HepG2 (cell line): ENCODE data around the gene PADI2. TPM values are rescaled to one million over a fixed set of nuclear protein-coding genes. Genes with fewer than 3 reads are reported as not detected.

ENCODE experiments used
- ATAC-seq: fragments of 200-7000 bp; cut with Tn5 transposase; 3 replicates; pipeline ENCODE4 v1.9.1; 2020; ENCODE audit warnings: mild to moderate bottlenecking, moderate library complexity
- BruUV-seq: library from RNA; stranded (reverse); fragments of 400-500 nt; replicated peaks from 2 replicates; lab custom pipeline; 2021; lab: Mats Ljungman, UMichigan
- CTCF ChIA-PET: fragments of 300-600 bp; formaldehyde crosslinking; extraction: SDS; loops from one replicate; lab custom pipeline; 2021; ENCODE audit warnings: low total read pairs, inconsistent platforms, low intra/inter-chr PET ratio; lab: Yijun Ruan, JAX
- POLR2A ChIA-PET: fragments of 350-600 bp; sonication (Branson Sonifier 250); formaldehyde crosslinking; loops from one replicate; lab custom pipeline; 2020; ENCODE audit warnings: antibody characterized with exemption, inconsistent platforms; lab: Yijun Ruan, JAX
- DNase-seq: peaks from one replicate; pipeline ENCODE4 v3.0.0-alpha.2; 2015; ENCODE audit warnings: low spot score
- FAIRE-seq: peaks from 3 replicates; lab custom pipeline; 2011; peaks lifted over from hg19 to GRCh38; lab: Jason Lieb, UNC
- H2AFZ ChIP-seq: one replicate; pipeline ENCODE4 v1.6.1; 2011; ENCODE audit warnings: low read length, inconsistent platforms
- H3K27ac ChIP-seq: fragments of 300-600 bp; 3 replicates; pipeline ENCODE4 v1.8.0; 2011; ENCODE audit warnings: mixed run types, mild to moderate bottlenecking, mixed read lengths, low read length, inconsistent platforms; ENCODE audit not compliant: insufficient read depth; ENCODE audit errors: extremely low read length
- H3K27me3 ChIP-seq, 2 experiments: fragments of 200-600 bp in 1 of 2; 2 replicates in 1 of 2; 3 replicates in 1 of 2; pipeline versions ENCODE4 v1.6.0 to v1.8.0; 2011; ENCODE audit warnings: low read length in 2 of 2, mild to moderate bottlenecking in 2 of 2, moderate library complexity in 2 of 2, inconsistent platforms in 1 of 2; ENCODE audit not compliant: insufficient read depth in 2 of 2, control insufficient read depth in 1 of 2
- H3K36me3 ChIP-seq, 2 experiments: fragments of 200-600 bp in 1 of 2; replicated peaks in 1 of 2; 2 replicates in 1 of 2; 3 replicates in 1 of 2; pipeline versions ENCODE4 v1.5.1 to v1.8.0; 2011; ENCODE audit warnings: low read length in 2 of 2, inconsistent platforms in 1 of 2; ENCODE audit not compliant: insufficient read depth in 2 of 2, control insufficient read depth in 1 of 2
- H3K4me1 ChIP-seq: 2 replicates; pipeline ENCODE4 v1.5.1; 2012; ENCODE audit warnings: low read length, inconsistent platforms; ENCODE audit not compliant: insufficient read depth
- H3K4me2 ChIP-seq: 2 replicates; pipeline ENCODE4 v1.6.0; 2011; ENCODE audit warnings: low read depth, low read length, inconsistent platforms
- H3K4me3 ChIP-seq, 3 experiments: fragments of 200-600 bp in 1 of 3; sonication (generic), shearing (Covaris generic) in 1 of 3; replicated peaks in 1 of 3; 2 replicates each; pipeline ENCODE4 v1.5.1; 2011 to 2016; ENCODE audit warnings: low read length in 3 of 3, inconsistent platforms in 2 of 3, low read depth in 2 of 3, mild to moderate bottlenecking in 2 of 3, control low read depth in 1 of 3, mixed read lengths in 1 of 3; ENCODE audit not compliant: insufficient read depth in 1 of 3
- H3K79me2 ChIP-seq: one replicate; pipeline ENCODE4 v1.6.1; 2011; ENCODE audit warnings: low read length, inconsistent platforms; ENCODE audit not compliant: insufficient read depth
- H3K9ac ChIP-seq: 2 replicates; pipeline ENCODE4 v1.6.0; 2011; ENCODE audit warnings: mild to moderate bottlenecking, low read depth, low read length, inconsistent platforms; ENCODE audit not compliant: insufficient read depth
- H3K9me3 ChIP-seq: 2 replicates; pipeline ENCODE4 v1.5.1; 2012; ENCODE audit warnings: mild to moderate bottlenecking, low read length
- H4K20me1 ChIP-seq: 2 replicates; pipeline ENCODE4 v1.6.0; 2011; ENCODE audit warnings: inconsistent platforms, mild to moderate bottlenecking, low read length, moderate library complexity; ENCODE audit not compliant: insufficient read depth
- AFF4 ChIP-seq: sonication (generic); formaldehyde crosslinking; IDR thresholded peaks from 2 replicates; pipeline ENCODE4 v1.4.0; 2020; ENCODE audit warnings: missing genetic modification reagents
- BRCA1 ChIP-seq: sonication (generic); formaldehyde crosslinking; IDR thresholded peaks from 2 replicates; pipeline ENCODE4 v1.4.0; 2020; ENCODE audit warnings: missing genetic modification reagents
- CEBPB ChIP-seq: IDR thresholded peaks from 2 replicates; pipeline ENCODE4 v1.6.1; 2011; ENCODE audit warnings: low read depth, low read length, improper control_type of control experiment, borderline replicate concordance
- MED13 ChIP-seq: sonication (generic); formaldehyde crosslinking; IDR thresholded peaks from 2 replicates; pipeline ENCODE4 v1.5.0; 2020; ENCODE audit warnings: missing genetic modification reagents
- MEIS2 ChIP-seq: sonication (generic); formaldehyde crosslinking; IDR thresholded peaks from 2 replicates; pipeline ENCODE4 v1.9.0; 2021; ENCODE audit warnings: mild to moderate bottlenecking, missing genetic modification reagents
- RELA ChIP-seq: sonication (generic); formaldehyde crosslinking; IDR thresholded peaks from 2 replicates; pipeline ENCODE4 v1.4.0; 2020; ENCODE audit warnings: missing genetic modification reagents
- RORA ChIP-seq: sonication (generic); formaldehyde crosslinking; IDR thresholded peaks from 2 replicates; pipeline ENCODE4 v1.5.0; 2020; ENCODE audit warnings: mild to moderate bottlenecking, missing genetic modification reagents, moderate library complexity
- SRSF9 ChIP-seq: fragments of 200-400 bp; formaldehyde crosslinking; IDR thresholded peaks from 2 replicates; pipeline ENCODE4 v1.6.1; 2018; ENCODE audit warnings: borderline replicate concordance, mild to moderate bottlenecking, low read depth, low read length; ENCODE audit not compliant: insufficient read depth, poor library complexity, severe bottlenecking
- U2AF2 ChIP-seq: fragments of 200-400 bp; formaldehyde crosslinking; IDR thresholded peaks from 2 replicates; pipeline ENCODE4 v1.6.1; 2017; ENCODE audit warnings: low read depth, mild to moderate bottlenecking, low read length
- ZBTB39 ChIP-seq: sonication (generic); formaldehyde crosslinking; IDR thresholded peaks from 2 replicates; pipeline ENCODE4 v1.5.0; 2020; ENCODE audit warnings: missing genetic modification reagents
- ZNF607 ChIP-seq: sonication (generic); formaldehyde crosslinking; IDR thresholded peaks from 2 replicates; pipeline ENCODE4 v1.5.1; 2020; ENCODE audit warnings: missing genetic modification reagents, mild to moderate bottlenecking, borderline replicate concordance
- ZNF777 ChIP-seq: sonication (generic); formaldehyde crosslinking; IDR thresholded peaks from 2 replicates; pipeline ENCODE4 v1.4.0; 2020; ENCODE audit warnings: missing genetic modification reagents
- WGBS: methylation state at CpG from one replicate; pipeline ENCODE4 v1.1.6; 2017; ENCODE audit warnings: low lambda C conversion rate; 5-methylcytosine and 5-hydroxymethylcytosine counted together
- in situ Hi-C: cut with HindIII; loops from 2 replicates; pipeline ENCODE4 v1.10.0; 2017; ENCODE audit warnings: low pct_unique_long_range_greater_than_20kb; ENCODE audit not compliant: extremely low pct_ligation_motif_present
- intact Hi-C: fragments of 100-400 bp; cut with micrococcal nuclease; formaldehyde crosslinking; loops from one replicate; pipeline ENCODE4 v1.10.0; 2022; ENCODE audit not compliant: unreplicated experiment
- polyA plus RNA-seq, 8 experiments: library from polyadenylated mRNA; depleted of rRNA in 3 of 8; stranded (reverse) in 7 of 8; unstranded in 1 of 8; fragments of >200 nt; fragmentation: Illumina TruSeq in 4 of 8; extraction: Trizol in 4 of 8; gene quantifications; 2 replicates each; pipeline versions ENCODE4 v1.2.1 to v1.2.3, GENCODE V29; 2011 to 2016; ENCODE audit warnings: low read depth in 4 of 8, missing spikeins in 1 of 8, mixed read lengths in 1 of 8; ENCODE audit not compliant: insufficient read depth in 1 of 8
- total RNA-seq, 5 experiments: library from RNA; depleted of rRNA; stranded (reverse); fragments of >200 nt; fragmentation: Illumina TruSeq; extraction: Trizol; gene quantifications; 2 replicates each; pipeline ENCODE4 v1.2.3, GENCODE V29; 2016; ENCODE audit warnings: low read depth in 1 of 5

Gene PADI2
- total and polyA plus RNA-seq, 2 of the 13 experiments (the other 11 are each of a cell fraction or from before 2014, with no cell fraction given): not detected

GRCh38 chr1:17067465-17068240, 51.6 kb downstream of the PADI2 start:
- H3K4me3 ChIP-seq: no peak overlapping the region
- no peak overlapping the region for H3K27ac ChIP-seq
- ATAC-seq (no peak), FAIRE-seq (no peak), DNase-seq (no peak)
- POLR2A ChIA-PET: no interaction called here
- no peak overlapping the region for H3K9ac ChIP-seq
- no TSS peak for BruUV-seq
- H3K79me2 ChIP-seq: no peaks in the 10 kb centered on the region
- in situ Hi-C loops: no loop called here
- H3K27me3 ChIP-seq: no peaks in the 10 kb centered on the region; a peak in 2 of 5 replicates
- H3K9me3 ChIP-seq: no peaks in the 10 kb centered on the region
- no peak for TF ChIP-seq CEBPB
- no peak for TF ChIP-seq RELA (CRISPR knock-in tag)
- TF ChIP-seq U2AF2: no peak
- TF ChIP-seq RORA (CRISPR knock-in tag): no peak
- TF ChIP-seq AFF4: no peak
- TF ChIP-seq BRCA1 (CRISPR knock-in tag): no peak
- no peak for TF ChIP-seq ZNF607 (CRISPR knock-in tag)
- TF ChIP-seq SRSF9: no peak
- TF ChIP-seq MEIS2 (CRISPR knock-in tag): no peak
- TF ChIP-seq ZNF777 (CRISPR knock-in tag): no peak
- no peak for TF ChIP-seq MED13 (CRISPR knock-in tag)
- TF ChIP-seq ZBTB39: no peak
- TF ChIP-seq, all 625 proteins: peak for 0
- Histone ChIP-seq H4K20me1 (no peaks in the 10 kb centered on the region), H3K4me2 (no peak overlapping the region), H3K36me3 (no peaks in the 10 kb centered on the region), H2AFZ (no peak overlapping the region), H3K4me1 (no peaks in the 10 kb centered on the region)
- 37% methylated on average over 9 of the region's 10 CpGs for WGBS
- intact Hi-C loops: no loop called here
- CTCF ChIA-PET: no interaction called here
